BLaER1 (cell line): ENCODE data around the gene ECI1.

Source experiments
- H3K27ac ChIP-seq: shearing (Covaris generic); formaldehyde crosslinking; 2 replicates; pipeline ENCODE4 v1.8.1; 2022
- H3K27me3 ChIP-seq: shearing (Covaris generic); formaldehyde crosslinking; 2 replicates; pipeline ENCODE4 v1.8.1; 2022
- H3K36me3 ChIP-seq: shearing (Covaris generic); formaldehyde crosslinking; 2 replicates; pipeline ENCODE4 v1.8.1; 2022
- H3K4me1 ChIP-seq: shearing (Covaris generic); formaldehyde crosslinking; 2 replicates; pipeline ENCODE4 v1.8.1; 2022
- H3K4me2 ChIP-seq: shearing (Covaris generic); formaldehyde crosslinking; 2 replicates; pipeline ENCODE4 v1.8.1; 2022
- H3K4me3 ChIP-seq: shearing (Covaris generic); formaldehyde crosslinking; 2 replicates; pipeline ENCODE4 v1.8.1; 2022
- H3K9ac ChIP-seq: shearing (Covaris generic); formaldehyde crosslinking; 2 replicates; pipeline ENCODE4 v1.8.1; 2022
- H3K9me3 ChIP-seq: shearing (Covaris generic); formaldehyde crosslinking; 2 replicates; pipeline ENCODE4 v1.8.1; 2022
- H4K20me1 ChIP-seq: shearing (Covaris generic); formaldehyde crosslinking; 2 replicates; pipeline ENCODE4 v1.8.1; 2022
- Cebpa-rat ChIP-seq: shearing (Covaris generic); IDR thresholded peaks from 2 replicates; pipeline ENCODE4 v1.8.1; 2022

The ECI1 gene

DNA sequence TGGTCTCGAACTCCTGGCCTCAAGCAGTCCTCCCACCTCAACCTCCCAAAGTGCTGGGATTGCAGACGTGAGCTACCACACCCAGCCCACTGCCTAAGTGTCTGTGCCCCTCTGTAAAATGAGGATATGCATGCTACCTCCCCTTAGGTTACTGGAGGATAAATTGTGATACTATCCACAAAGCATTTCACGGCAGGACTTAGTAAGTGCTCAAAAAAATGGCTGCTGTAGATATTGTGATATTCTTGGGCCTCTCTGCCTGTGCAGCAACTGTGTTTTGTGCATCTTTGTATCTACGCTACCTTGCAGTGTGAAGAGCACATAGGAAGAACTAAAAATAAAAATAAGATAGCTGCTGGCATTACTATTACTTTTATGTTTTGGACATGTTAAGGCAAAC, 53.1 kb downstream of the ECI1 start:
- no peak overlapping the region for H3K27ac ChIP-seq
- TF ChIP-seq Cebpa-rat: no peak

DNA sequence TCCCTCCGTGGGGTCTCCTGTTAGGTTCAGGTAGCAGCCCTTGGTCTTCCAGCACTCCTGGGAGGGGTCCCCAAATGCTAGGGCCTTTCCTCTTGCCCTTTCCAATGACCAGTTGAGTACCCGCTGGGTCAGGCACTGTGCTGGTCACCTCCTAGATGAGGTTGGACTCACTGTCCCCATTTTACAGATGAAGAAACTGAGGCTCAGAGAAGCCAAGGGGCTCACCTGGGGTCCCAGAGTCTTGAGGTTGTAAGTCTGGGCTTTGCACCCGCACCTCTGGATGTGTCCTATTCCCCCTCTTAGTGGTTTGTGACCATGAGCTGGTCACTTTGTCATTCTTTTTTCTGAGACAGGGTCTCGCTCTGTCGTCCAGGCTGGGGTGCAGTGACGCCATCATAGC, 53.6 kb downstream of the ECI1 start:
- Histone ChIP-seq H3K4me2 (no peak overlapping the region), H3K27me3 (peaks cover 88% of the 10 kb centered on the region), H3K4me1 (peaks cover 18% of the 10 kb centered on the region), H3K9me3 (no peaks in the 10 kb centered on the region), H3K36me3 (no peaks in the 10 kb centered on the region), H3K27ac (no peak overlapping the region), H4K20me1 (peaks cover 27% of the 10 kb centered on the region), H3K4me3 (no peak overlapping the region), H3K9ac (no peak overlapping the region)
- TF ChIP-seq Cebpa-rat: no peak

More for the DNA sequence above, 53.1 kb downstream of the ECI1 start:
- Histone ChIP-seq H3K9ac (no peak overlapping the region), H3K36me3 (no peaks in the 10 kb centered on the region), H3K4me1 (peaks cover 18% of the 10 kb centered on the region), H4K20me1 (peaks cover 26% of the 10 kb centered on the region), H3K9me3 (no peaks in the 10 kb centered on the region), H3K4me3 (no peak overlapping the region), H3K4me2 (no peak overlapping the region), H3K27me3 (peaks cover 86% of the 10 kb centered on the region)

- Histone ChIP-seq H3K4me1 (peaks cover 21% of the 10 kb centered on the region), H3K4me3 (peak overlapping the region; percentile 69), H4K20me1 (peaks cover 27% of the 10 kb centered on the region), H3K4me2 (peak overlapping the region; percentile 83), H3K9me3 (no peaks in the 10 kb centered on the region), H3K27me3 (peaks cover 84% of the 10 kb centered on the region), H3K27ac (no peak overlapping the region), H3K9ac (peak overlapping the region; percentile 55; the same call in 1 of the 2 replicates), H3K36me3 (no peaks in the 10 kb centered on the region)
- no peak for TF ChIP-seq Cebpa-rat
Observed at GRCh38 chr16:2196981-2197511, 54.3 kb downstream of the ECI1 start.

DNA sequence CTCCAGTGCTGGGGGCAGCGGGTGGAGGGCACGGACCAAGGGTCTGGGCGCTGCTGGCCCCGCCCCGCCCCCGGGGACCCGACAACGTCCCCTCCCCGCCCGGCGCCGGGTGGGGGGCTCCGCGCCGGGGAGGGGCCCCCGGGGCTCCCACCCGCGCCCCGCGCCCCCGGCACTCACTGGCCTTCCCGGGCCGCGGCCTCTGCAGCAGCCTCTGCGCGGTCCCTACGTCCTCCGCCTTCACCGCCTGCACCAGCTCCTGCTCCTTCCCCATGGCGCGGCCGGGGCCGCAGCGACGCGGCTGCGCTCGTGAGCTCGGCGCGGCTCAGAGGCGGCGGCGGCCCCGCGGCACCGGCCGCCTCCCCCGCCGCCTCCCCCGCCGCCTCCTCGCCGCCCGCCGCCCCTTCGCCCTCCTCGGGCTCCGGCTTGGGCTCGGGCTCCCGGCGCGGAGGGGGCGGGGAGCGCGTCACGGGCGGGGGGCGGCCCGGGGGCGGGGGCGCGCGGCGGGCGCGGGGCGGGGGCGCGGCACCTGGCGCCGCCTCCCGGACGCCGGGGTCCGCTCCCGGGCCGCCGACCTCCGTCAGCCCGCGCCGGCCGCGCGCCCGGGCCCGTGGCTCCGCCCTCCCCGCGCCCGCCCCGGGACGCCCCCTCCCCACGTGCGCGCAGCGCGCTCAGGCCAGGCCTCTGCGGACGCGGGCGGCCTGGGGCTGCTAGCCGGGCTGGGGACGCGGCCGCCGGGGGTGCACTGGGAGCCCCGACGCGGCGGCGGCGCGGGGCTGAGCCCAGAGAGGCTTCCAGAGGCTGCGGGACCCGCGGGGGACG, 55.0 kb downstream of the ECI1 start, which contains the start of gene CASKIN1:
CASKIN1 (minus strand) TSS at position 444 of the 819 bp plus-strand sequence; CDS start at position 271, 173 bp downstream.
- Histone ChIP-seq H3K9me3 (no peaks in the 10 kb centered on the region), H3K36me3 (no peaks in the 10 kb centered on the region), H4K20me1 (peaks cover 27% of the 10 kb centered on the region), H3K4me1 (peaks cover 28% of the 10 kb centered on the region), H3K4me2 (peak within 1 kb of the TSS; percentile 95), H3K4me3 (peak within 1 kb of the TSS; percentile 69), H3K27me3 (peaks cover 77% of the 10 kb centered on the region), H3K27ac (no peak within 1 kb of the TSS), H3K9ac (peak within 1 kb of the TSS; percentile 55)
- TF ChIP-seq Cebpa-rat: no peak

- H3K4me1 ChIP-seq: peaks cover 37% of the 10 kb centered on the region
- peaks cover 72% of the 10 kb centered on the region for H3K27me3 ChIP-seq
- no peaks in the 10 kb centered on the region for H3K36me3 ChIP-seq
- TF ChIP-seq Cebpa-rat: no peak
- H3K4me3 ChIP-seq: peak overlapping the region; percentile 69
- peak overlapping the region; percentile 50 for H3K9ac ChIP-seq
- peaks cover 29% of the 10 kb centered on the region for H4K20me1 ChIP-seq
- no peak overlapping the region for H3K27ac ChIP-seq
- peak overlapping the region; percentile 95 for H3K4me2 ChIP-seq
- no peaks in the 10 kb centered on the region for H3K9me3 ChIP-seq
Observed at GRCh38 chr16:2195322-2196161, 55.8 kb downstream of the ECI1 start.

DNA sequence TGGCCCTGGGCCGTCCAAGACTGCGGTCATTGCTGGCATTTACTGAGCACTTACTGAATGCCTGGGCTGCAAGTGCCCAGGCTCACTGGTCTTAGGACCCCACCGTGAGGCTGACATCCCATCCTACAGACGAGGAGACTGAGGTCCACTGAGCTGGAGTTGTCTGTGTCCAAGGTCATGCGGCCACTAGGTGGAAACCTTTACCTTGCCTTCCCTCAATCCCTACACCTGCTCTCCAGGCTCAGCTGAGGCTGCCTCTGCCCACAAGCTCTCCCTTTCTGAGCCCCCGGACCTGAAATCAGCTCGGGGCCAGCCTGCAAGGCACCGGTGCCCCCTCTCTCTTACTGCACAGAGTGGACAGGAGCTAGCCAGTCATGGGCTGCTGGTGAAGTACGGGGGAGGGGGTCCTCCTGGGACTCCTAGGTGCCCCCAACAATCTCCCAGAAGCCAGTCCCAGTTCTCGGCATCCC, 56.5 kb downstream of the ECI1 start:
- peaks cover 43% of the 10 kb centered on the region for H3K4me1 ChIP-seq
- H3K9ac ChIP-seq: 0 out of 2 replicates have a peak overlapping the region, but pooled peaks have one; percentile 50
- peak overlapping the region; percentile 95 for H3K4me2 ChIP-seq
- no peaks in the 10 kb centered on the region for H3K36me3 ChIP-seq
- H3K27me3 ChIP-seq: peaks cover 65% of the 10 kb centered on the region
- no peaks in the 10 kb centered on the region for H3K9me3 ChIP-seq
- peak overlapping the region; percentile 69 for H3K4me3 ChIP-seq
- H4K20me1 ChIP-seq: peaks cover 34% of the 10 kb centered on the region
- H3K27ac ChIP-seq: no peak overlapping the region
- no peak for TF ChIP-seq Cebpa-rat

GRCh38 chr16:2194166-2194834, 57.1 kb downstream of the ECI1 start:
- Histone ChIP-seq H3K9me3 (no peaks in the 10 kb centered on the region), H3K27me3 (peaks cover 60% of the 10 kb centered on the region), H3K4me2 (peak overlapping the region; percentile 95), H4K20me1 (peaks cover 34% of the 10 kb centered on the region), H3K27ac (no peak overlapping the region), H3K36me3 (no peaks in the 10 kb centered on the region), H3K9ac (no peak overlapping the region), H3K4me1 (peaks cover 43% of the 10 kb centered on the region), H3K4me3 (no peak overlapping the region)
- TF ChIP-seq Cebpa-rat: no peak

DNA sequence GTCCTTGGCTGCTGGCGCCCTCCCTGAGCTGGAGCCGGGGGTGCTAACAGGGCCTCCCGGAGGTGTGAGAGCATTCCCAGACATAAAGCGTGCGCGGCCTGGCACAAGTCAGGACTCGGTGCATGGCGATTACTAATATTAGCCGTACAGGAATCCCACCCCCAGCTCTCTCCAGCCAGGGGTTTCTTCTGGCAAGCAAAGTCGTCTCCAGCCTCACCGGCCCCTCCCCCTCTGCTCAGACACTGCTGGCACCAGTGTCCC, 60.0 kb downstream of the ECI1 start:
- Histone ChIP-seq H4K20me1 (peaks cover 34% of the 10 kb centered on the region), H3K27ac (peak overlapping the region; percentile 68), H3K36me3 (peaks cover 9% of the 10 kb centered on the region; the same call in 1 of the 2 replicates), H3K9ac (peak overlapping the region; percentile 57), H3K4me3 (no peak overlapping the region; the same call in 1 of the 2 replicates), H3K4me2 (peak overlapping the region; percentile 81), H3K9me3 (no peaks in the 10 kb centered on the region), H3K4me1 (peaks cover 43% of the 10 kb centered on the region), H3K27me3 (peaks cover 32% of the 10 kb centered on the region)
- TF ChIP-seq Cebpa-rat: no peak
